DMS153 (cell line): ENCODE results near the gene CTNNA1.
"Not testable (repeated sequence)": the region's sequence is repeated elsewhere in the genome, so short reads cannot be mapped to it uniquely, and the experiment has no call there.

Source experiments
- DNase-seq: peaks from one replicate; lab custom pipeline; 2025; lab: John Stamatoyannopoulos, UW

Gene CTNNA1

GRCh38 chr5:138900281-138900965, 147.2 kb downstream of the CTNNA1 start:
- no peak for DNase-seq

DNA sequence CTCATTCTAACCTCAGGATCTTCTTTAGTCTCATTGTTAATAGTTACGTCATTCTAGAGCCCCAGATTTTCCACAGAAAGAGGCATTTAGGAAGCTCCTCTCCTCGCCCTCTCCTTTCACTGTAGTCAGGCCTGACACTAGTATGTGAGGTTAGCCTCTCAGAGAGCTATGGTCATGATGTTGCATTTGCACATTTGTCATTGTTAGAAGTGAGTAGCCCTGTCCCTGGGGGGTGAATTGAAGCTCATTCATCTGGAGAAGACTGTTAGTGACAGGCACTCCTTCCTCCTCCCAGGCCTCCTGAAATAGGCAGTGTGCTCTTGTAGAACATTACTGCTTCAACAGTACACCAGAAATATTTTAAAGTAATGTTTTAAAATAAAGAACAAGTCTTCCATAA, 148.5 kb downstream of the CTNNA1 start:
- DNase-seq: no peak

GRCh38 chr5:138903130-138903775, 150.0 kb downstream of the CTNNA1 start:
- DNase-seq: no peak

DNA sequence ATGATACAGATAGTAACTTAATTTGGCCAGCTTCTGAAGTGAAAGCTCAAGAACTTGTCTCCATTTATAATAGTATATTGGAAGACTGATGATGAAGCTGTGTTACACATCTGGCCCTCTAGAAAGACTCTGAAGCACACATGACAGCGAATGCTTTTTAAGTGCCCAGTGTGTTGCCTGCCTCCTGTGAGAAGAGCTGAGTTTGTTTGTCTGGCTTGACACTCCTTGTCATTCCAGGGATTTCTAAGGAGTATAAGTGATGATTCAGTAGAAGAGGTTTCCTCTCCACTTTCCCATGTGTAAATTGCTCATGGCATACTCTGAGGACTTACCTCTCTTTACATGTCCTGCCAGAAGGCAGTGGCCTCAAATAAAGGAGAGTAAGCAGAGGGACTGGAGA, 152.3 kb downstream of the CTNNA1 start:
- DNase-seq: no peak

GRCh38 chr5:138909734-138910133, 156.5 kb downstream of the CTNNA1 start:
- no peak for DNase-seq

DNA sequence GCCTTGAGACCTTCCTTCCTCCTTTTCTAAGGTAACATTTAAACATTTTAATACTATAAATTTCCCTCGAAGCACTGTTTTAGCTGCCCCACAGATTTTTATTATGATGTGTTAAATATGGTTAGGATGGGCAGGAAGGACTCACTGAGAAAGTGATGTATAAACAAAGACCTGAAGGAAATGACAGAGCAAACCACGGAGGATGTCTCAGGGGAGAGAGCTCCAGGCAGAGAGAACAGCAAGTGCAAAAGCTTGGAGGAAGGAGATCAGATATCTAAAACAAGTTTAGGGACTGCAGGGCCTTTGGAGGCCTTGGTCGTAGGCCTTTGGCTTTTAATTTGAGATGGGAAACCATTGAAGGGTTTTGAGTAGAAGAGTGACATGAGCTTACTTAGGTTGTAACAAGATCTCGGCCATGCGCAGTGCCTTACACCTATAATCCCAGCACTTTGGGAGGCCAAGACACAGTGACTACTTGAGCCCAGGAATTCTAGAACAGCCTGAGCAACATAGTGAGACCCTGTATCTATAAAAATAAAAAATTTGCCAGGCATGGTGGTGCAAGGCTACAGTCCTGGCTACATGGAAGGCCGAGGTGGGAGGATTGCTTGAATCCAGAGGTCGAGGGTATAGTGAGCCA, 157.4 kb downstream of the CTNNA1 start:
- no peak for DNase-seq

- DNase-seq: no peak
These were observed 158.2 kb downstream of the CTNNA1 start for GRCh38 chr5:138911441-138911840.

DNA sequence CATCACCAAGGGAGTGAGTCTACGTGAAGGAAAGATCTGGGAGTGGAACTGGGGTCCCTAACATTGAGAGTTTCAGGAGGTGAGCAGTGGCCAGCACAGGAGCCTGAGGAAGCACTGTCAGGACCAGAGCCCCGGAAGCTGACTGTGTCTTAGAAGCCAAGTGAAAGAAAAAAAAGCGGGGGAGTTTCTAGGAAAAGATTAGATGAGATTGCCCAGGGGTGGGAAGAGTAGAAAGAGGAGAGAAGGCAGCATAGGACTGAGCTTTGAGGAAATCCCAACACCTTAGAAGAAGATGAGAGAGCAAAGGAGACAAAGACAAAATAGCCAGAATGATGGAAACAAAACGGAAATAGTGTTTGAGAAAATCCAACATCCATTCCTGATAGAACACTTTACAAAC, 158.9 kb downstream of the CTNNA1 start:
- DNase-seq: no peak

DNA sequence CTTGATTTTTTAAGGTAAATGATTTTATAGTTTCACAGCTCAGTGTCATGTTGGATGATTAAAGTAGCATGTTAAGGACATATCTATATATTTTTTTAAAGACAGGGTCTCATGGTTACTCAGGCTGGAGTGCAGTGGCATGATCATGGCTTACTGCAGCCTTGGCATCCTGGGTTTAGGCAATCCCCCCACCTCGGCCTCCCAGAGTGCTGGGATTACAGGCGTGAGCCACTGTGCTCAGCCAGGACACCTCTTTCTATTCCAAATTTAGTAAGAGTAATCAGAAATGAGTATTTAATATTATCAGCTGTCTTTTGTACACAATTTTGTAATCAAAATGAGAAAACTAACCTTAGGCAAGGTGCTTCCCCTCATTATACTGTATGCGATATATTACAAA, 160.5 kb downstream of the CTNNA1 start:
- DNase-seq: no peak

DNA sequence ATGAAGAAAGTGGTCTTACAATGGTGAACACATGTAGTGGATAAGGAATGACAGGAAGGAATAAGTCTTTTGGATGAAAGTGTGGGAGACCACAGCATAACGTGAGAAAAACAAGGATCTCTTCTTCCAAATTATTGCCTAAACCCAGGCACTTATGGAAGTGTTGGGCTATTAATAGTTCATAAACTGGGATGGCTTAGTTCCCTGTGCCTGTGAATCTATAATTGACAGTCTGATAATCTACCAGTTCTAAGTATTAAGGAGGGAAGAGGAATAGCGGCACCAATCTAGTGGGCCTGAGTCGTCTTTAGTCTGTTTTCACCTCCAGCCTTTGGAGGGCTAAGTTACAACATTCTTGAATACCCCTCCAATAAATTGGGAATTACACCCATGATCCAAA, 161.1 kb downstream of the CTNNA1 start:
- DNase-seq: no peak

GRCh38 chr5:138918686-138919085, 165.5 kb downstream of the CTNNA1 start:
- no peak for DNase-seq

DNA sequence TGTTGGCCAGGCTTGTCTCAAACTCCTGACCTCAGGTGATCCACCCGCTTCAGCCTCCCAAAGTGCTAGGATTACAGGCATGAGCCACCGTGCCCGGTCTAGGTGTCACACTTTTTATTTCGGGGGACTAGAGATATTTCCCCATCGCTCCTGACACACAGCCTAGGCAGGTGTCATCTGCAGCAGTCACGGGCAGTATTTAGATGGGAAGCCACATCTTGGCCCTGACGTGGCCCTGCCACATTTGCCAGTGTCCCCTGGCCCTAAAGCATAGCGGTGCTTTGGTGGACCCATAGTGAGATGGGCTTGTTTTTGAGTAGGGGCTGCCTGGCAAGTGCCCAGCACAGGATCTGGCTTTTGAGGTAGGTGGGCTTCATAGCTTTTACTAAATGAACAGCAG, 167.0 kb downstream of the CTNNA1 start:
- DNase-seq: no peak

DNA sequence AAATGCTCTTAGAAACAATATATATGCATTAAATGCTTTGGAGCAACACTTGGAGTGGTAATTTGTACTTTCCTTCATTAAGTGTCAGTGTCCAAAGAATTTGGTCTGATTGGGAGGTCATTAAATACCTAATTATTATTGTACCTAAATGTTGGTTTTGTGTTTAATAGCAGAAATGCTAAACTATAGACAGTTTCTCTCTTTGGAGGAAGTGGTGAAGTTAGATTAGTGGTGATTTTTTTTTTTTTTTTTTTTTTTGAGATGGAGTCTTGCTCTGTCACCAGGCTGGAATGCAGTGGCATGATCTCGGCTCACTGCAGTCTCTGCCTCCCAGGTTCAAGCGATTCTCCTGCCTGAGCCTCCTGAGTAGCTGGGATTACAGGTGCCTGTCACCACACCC, 168.1 kb downstream of the CTNNA1 start:
- DNase-seq: not testable (repeated sequence)

GRCh38 chr5:138922494-138922893, 169.3 kb downstream of the CTNNA1 start:
- DNase-seq: no peak

GRCh38 chr5:138925090-138925635, 171.9 kb downstream of the CTNNA1 start:
- DNase-seq: no peak

GRCh38 chr5:138926257-138926656, 173.0 kb downstream of the CTNNA1 start:
- DNase-seq: no peak

GRCh38 chr5:138926688-138927448, 173.6 kb downstream of the CTNNA1 start:
- DNase-seq: no peak

DNA sequence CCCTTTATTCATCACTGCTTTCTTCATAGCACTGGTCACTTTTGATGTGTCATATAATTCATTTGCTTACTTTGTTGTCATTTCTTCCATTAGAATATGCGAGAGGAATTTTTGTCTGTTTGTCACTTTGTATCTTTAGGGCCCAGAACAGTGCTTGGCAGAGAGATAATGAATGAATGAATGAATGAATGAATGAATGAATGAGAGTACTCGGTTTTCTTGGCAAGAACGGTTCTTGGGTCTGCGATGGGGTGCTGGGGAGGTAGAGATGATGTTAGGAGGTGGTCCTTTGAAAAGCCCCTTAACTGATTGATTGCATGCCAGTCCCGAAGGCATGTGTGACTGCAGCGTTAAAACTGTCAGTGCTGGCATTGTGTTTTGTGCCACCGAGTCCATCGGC, 174.3 kb downstream of the CTNNA1 start:
- DNase-seq: no peak

- DNase-seq: no peak
These were observed 174.8 kb downstream of the CTNNA1 start for GRCh38 chr5:138927979-138928378.

DNA sequence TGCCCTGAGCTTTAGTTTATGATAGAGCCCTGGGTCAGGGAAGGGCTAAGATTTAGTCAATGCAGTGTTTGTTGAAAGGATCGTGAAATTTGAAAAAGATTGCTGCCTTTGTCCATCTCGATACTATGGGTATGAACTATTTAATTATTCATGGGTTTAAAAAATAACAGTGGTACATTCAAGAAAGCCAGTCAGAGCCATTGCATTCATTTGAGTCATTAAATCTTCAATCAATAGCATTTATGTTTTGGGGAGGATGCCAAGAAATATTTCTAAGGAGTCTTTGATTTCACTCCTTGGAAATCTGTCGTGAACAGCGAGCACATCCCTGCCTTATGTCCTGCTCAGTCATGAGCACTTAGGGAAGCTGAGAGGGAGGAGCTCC, 176.3 kb downstream of the CTNNA1 start:
- no peak for DNase-seq

GRCh38 chr5:138930371-138931097, 177.3 kb downstream of the CTNNA1 start:
- DNase-seq: no peak
